Upper lobe of left lung (tissue), 6 donors: ENCODE data around the gene GALC. TPM values are rescaled to one million over a fixed set of nuclear protein-coding genes. Genes with fewer than 3 reads are reported as not detected.

Experiments
- ATAC-seq, 2 donors: fragments of 200-7000 bp; cut with Tn5 transposase; one replicate each; pipeline ENCODE4 v1.9.1; 2022; ENCODE audit warnings: mild to moderate bottlenecking in 2 of 2, moderate library complexity in 2 of 2; ENCODE audit not compliant: low FRiP score in 2 of 2
- DNase-seq, 2 donors: peaks; one replicate each; pipeline ENCODE4 v3.0.0-alpha.2; 2019 to 2020
- H3K27ac ChIP-seq, 4 donors: fragments of 200-600 bp; sonication (generic); one replicate each; pipeline ENCODE4 v1.5.1; 2016 to 2019
- H3K27me3 ChIP-seq, 4 donors: fragments of 200-600 bp; sonication (generic); one replicate each; pipeline ENCODE4 v1.5.1; 2017 to 2019
- H3K36me3 ChIP-seq, 4 donors: fragments of 200-600 bp; sonication (generic); one replicate each; pipeline ENCODE4 v1.5.1; 2016 to 2019
- H3K4me1 ChIP-seq, 4 donors: fragments of 200-600 bp; sonication (generic); one replicate each; pipeline ENCODE4 v1.5.1; 2018 to 2019
- H3K4me3 ChIP-seq, 4 donors: fragments of 200-600 bp; sonication (generic); one replicate each; pipeline ENCODE4 v1.5.1; 2017 to 2019; ENCODE audit warnings: mild to moderate bottlenecking in 2 of 4, moderate library complexity in 1 of 4
- H3K9me3 ChIP-seq, 4 donors: fragments of 200-600 bp; sonication (generic); one replicate each; pipeline ENCODE4 v1.5.1; 2018 to 2019
- EP300 ChIP-seq, 4 donors: sonication (generic); formaldehyde crosslinking; IDR thresholded peaks; one replicate each; pipeline ENCODE4 v1.5.1; 2017; ENCODE audit warnings: antibody characterized with exemption in 4 of 4, control low read depth in 2 of 4
- POLR2A ChIP-seq, 4 donors: fragments of 450-650 bp; IDR thresholded peaks; one replicate each; pipeline ENCODE4 v1.5.1; 2016 to 2017; ENCODE audit warnings: antibody characterized with exemption in 4 of 4, mild to moderate bottlenecking in 2 of 4
- POLR2AphosphoS5 ChIP-seq, 2 donors: sonication (generic); formaldehyde crosslinking; IDR thresholded peaks; one replicate each; pipeline ENCODE4 v1.5.1; 2017; ENCODE audit warnings: antibody characterized with exemption in 2 of 2
- WGBS, 2 donors: methylation state at CpG; one replicate each; pipeline ENCODE4 v1.1.5; 2017 to 2018; 5-methylcytosine and 5-hydroxymethylcytosine counted together
- total RNA-seq, 6 donors: library from RNA; depleted of rRNA in 4 of 6; stranded (reverse); fragments of >200 nt in 4 of 6; gene quantifications; one replicate each; pipeline versions ENCODE4 v1.1.0 to v1.2.1, GENCODE V29; 2016 to 2021
- TF ChIP-seq, protein P1 (sequence below), 6 experiments: fragments of 450-650 bp in 4 of 6; fragments of 200-600 bp in 2 of 6; sonication (generic) in 2 of 6; IDR thresholded peaks; one replicate each; pipeline ENCODE4 v1.5.1; 2016 to 2019; ENCODE audit warnings: antibody characterized with exemption in 6 of 6
- donor health status: DM: no; HTN: no; CAD: no; lungs with moderate emphysema.
- donor health status: DM: no; HTN: yes; CAD: no; lungs with severe emphysema.

The GALC gene
- total RNA-seq, 6 donors from 2014 or later, result 24.2 to 64.3 (median 49.0) TPM

DNA sequence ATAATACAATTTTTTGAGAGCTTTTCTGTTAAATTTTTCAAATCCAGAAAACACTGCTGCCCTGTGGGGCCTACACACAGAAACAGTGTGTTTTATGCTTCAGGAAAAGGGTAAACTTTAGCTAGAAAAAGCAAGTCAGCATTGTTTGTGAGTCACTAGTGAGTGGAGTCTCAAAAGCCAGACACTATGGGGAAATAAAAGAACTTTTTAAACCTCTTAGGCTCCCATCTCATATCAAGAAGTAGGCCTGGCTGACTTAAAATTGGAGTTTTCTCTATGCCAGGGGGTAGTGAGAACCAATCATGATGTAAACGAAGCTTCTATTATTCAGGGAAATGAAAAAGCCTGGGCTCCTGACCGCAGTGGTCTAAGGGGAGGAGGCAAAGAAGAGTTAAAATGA, 24.6 kb upstream of the GALC start:
- DNase-seq (no peak), ATAC-seq (no peak)
- 44 to 83% methylated on average over 2 of the region's 2 CpGs for WGBS, 2 donors
- H3K9me3 ChIP-seq, result no peaks in the 10 kb centered on the region
- H3K4me1 ChIP-seq, result peaks cover 0 to 4% (median 1%) of the 10 kb centered on the region in 4 donors
- H3K27me3 ChIP-seq, result no peaks in the 10 kb centered on the region
- no peaks in the 10 kb centered on the region for H3K36me3 ChIP-seq
- peak overlapping the region in 1 of 4 donors; percentile 55 for H3K27ac ChIP-seq
- no peak overlapping the region for H3K4me3 ChIP-seq
- no peak for TF ChIP-seq POLR2AphosphoS5 (IDR thresholded peaks at IDR 0.05)
- TF ChIP-seq EP300 (IDR thresholded peaks at IDR 0.05), result no peak
- TF ChIP-seq POLR2A (IDR thresholded peaks at IDR 0.05), result no peak
- TF ChIP-seq, protein P1, sequence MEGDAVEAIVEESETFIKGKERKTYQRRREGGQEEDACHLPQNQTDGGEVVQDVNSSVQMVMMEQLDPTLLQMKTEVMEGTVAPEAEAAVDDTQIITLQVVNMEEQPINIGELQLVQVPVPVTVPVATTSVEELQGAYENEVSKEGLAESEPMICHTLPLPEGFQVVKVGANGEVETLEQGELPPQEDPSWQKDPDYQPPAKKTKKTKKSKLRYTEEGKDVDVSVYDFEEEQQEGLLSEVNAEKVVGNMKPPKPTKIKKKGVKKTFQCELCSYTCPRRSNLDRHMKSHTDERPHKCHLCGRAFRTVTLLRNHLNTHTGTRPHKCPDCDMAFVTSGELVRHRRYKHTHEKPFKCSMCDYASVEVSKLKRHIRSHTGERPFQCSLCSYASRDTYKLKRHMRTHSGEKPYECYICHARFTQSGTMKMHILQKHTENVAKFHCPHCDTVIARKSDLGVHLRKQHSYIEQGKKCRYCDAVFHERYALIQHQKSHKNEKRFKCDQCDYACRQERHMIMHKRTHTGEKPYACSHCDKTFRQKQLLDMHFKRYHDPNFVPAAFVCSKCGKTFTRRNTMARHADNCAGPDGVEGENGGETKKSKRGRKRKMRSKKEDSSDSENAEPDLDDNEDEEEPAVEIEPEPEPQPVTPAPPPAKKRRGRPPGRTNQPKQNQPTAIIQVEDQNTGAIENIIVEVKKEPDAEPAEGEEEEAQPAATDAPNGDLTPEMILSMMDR (IDR thresholded peaks at IDR 0.05), result no peak

DNA sequence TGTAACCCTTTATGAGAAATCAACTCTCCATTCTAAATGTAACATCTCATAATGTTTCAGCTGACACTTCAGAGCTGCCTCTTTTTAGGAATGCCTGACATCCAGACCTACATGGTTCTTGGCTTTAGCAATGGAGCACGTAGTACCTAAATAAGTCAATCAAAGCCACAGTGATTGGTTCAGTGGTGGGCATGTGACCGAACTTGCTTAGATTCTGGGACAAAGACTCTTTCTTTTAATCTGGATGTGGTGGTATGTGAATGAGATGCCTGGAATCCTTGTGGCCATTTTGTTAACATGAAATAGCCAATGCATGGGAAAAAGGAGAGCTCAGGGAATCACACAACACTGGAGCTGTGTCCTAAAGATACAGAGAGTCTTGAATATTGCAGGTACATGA, 23.8 kb upstream of the GALC start:
- DNase-seq (no peak), ATAC-seq (no peak)
- H3K4me1 ChIP-seq, result peaks cover 0 to 4% (median 1%) of the 10 kb centered on the region in 4 donors
- no peaks in the 10 kb centered on the region for H3K9me3 ChIP-seq
- H3K36me3 ChIP-seq, result no peaks in the 10 kb centered on the region
- H3K4me3 ChIP-seq, result no peak overlapping the region
- H3K27ac ChIP-seq, result peak overlapping the region in 1 of 4 donors; percentile 55
- 95 to 100% methylated on average over 2 of the region's 2 CpGs for WGBS, 2 donors
- H3K27me3 ChIP-seq, result no peaks in the 10 kb centered on the region
- TF ChIP-seq POLR2AphosphoS5 (IDR thresholded peaks at IDR 0.05), result no peak
- TF ChIP-seq, protein P1 (IDR thresholded peaks at IDR 0.05), result no peak
- no peak for TF ChIP-seq EP300 (IDR thresholded peaks at IDR 0.05)
- no peak for TF ChIP-seq POLR2A (IDR thresholded peaks at IDR 0.05)

- Histone ChIP-seq H3K27ac (no peak overlapping the region), H3K27me3 (no peaks in the 10 kb centered on the region), H3K4me1 (peaks cover 0 to 4% (median 1%) of the 10 kb centered on the region in 4 donors), H3K36me3 (no peaks in the 10 kb centered on the region), H3K4me3 (no peak overlapping the region), H3K9me3 (no peaks in the 10 kb centered on the region)
- DNase-seq (peak in 1 of 2 donors; percentile 82), ATAC-seq (peak; percentile 81 to 94)
- 3 to 8% methylated on average over 7 of the region's 7 CpGs for WGBS, 2 donors
- TF ChIP-seq, protein P1 (IDR thresholded peaks at IDR 0.05), result peak; percentile 72 to 88 (median 80)
- TF ChIP-seq POLR2AphosphoS5 (IDR thresholded peaks at IDR 0.05), result peak in 1 of 2 donors; percentile 8
- no peak for TF ChIP-seq EP300 (IDR thresholded peaks at IDR 0.05)
- TF ChIP-seq POLR2A (IDR thresholded peaks at IDR 0.05), result no peak
These were observed 20.9 kb upstream of the GALC start for GRCh38 chr14:88013750-88014349.

GRCh38 chr14:88012495-88012894, 19.5 kb upstream of the GALC start:
- 71 to 77% methylated on average over 5 of the region's 5 CpGs for WGBS, 2 donors

More at GRCh38 chr14:88012495-88012894, 19.5 kb upstream of the GALC start:
- no peak for ATAC-seq
- Histone ChIP-seq H3K36me3 (no peaks in the 10 kb centered on the region), H3K4me3 (no peak overlapping the region), H3K4me1 (peaks cover 0 to 4% (median 1%) of the 10 kb centered on the region in 4 donors), H3K27me3 (no peaks in the 10 kb centered on the region), H3K9me3 (no peaks in the 10 kb centered on the region), H3K27ac (no peak overlapping the region)
- DNase-seq, result no peak
- TF ChIP-seq EP300 (IDR thresholded peaks at IDR 0.05) (no peak), POLR2A (IDR thresholded peaks at IDR 0.05) (no peak), POLR2AphosphoS5 (IDR thresholded peaks at IDR 0.05) (no peak)
- TF ChIP-seq, protein P1 (IDR thresholded peaks at IDR 0.05), result no peak
